ENCODE results near the gene RALY.

The RALY gene

DNA sequence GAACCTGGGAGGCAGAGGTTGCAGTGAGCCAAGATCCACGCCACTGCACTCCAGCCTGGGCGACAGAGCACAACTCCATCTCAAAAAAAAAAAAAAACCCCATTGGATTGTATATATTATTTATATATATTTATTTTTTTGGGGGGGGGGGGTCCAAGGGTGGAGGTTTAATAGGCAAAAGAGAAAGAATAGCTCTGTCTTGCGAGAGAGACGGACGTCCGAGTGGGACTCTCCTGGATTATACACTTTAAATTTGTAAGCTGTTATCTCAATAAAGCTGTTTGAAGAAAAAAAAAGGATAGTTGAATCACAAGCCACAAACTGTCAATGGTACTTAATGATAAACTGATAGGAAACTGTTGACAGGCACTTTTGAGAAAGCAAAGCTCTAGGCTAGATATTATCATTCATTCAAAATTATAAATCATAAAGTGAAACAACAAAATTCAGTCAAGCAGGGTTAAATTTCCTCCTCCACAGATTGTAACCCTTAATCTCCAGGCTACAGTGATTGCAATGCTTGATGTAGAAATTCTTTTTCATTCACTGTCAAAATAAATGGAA is 98.0 kb downstream of the RALY start:
- no peak for TF ChIP-seq ESRRG (CRISPR knock-in tag; IDR thresholded peaks at IDR 0.05)
- TF ChIP-seq, protein P1, sequence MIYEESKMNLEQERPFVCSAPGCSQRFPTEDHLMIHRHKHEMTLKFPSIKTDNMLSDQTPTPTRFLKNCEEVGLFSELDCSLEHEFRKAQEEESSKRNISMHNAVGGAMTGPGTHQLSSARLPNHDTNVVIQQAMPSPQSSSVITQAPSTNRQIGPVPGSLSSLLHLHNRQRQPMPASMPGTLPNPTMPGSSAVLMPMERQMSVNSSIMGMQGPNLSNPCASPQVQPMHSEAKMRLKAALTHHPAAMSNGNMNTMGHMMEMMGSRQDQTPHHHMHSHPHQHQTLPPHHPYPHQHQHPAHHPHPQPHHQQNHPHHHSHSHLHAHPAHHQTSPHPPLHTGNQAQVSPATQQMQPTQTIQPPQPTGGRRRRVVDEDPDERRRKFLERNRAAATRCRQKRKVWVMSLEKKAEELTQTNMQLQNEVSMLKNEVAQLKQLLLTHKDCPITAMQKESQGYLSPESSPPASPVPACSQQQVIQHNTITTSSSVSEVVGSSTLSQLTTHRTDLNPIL (CRISPR knock-in tag; IDR thresholded peaks at IDR 0.05; ENCODE audit: low read depth) = no peak
- no peak for TF ChIP-seq ZFP30 (CRISPR knock-in tag; IDR thresholded peaks at IDR 0.05)
- TF ChIP-seq ZC3H10 (CRISPR knock-in tag; IDR thresholded peaks at IDR 0.05) = no peak
- TF ChIP-seq GLIS3 (CRISPR knock-in tag; IDR thresholded peaks at IDR 0.05) = no peak
- no peak for TF ChIP-seq ZFP3 (CRISPR knock-in tag; IDR thresholded peaks at IDR 0.05)
- TF ChIP-seq, protein P2, sequence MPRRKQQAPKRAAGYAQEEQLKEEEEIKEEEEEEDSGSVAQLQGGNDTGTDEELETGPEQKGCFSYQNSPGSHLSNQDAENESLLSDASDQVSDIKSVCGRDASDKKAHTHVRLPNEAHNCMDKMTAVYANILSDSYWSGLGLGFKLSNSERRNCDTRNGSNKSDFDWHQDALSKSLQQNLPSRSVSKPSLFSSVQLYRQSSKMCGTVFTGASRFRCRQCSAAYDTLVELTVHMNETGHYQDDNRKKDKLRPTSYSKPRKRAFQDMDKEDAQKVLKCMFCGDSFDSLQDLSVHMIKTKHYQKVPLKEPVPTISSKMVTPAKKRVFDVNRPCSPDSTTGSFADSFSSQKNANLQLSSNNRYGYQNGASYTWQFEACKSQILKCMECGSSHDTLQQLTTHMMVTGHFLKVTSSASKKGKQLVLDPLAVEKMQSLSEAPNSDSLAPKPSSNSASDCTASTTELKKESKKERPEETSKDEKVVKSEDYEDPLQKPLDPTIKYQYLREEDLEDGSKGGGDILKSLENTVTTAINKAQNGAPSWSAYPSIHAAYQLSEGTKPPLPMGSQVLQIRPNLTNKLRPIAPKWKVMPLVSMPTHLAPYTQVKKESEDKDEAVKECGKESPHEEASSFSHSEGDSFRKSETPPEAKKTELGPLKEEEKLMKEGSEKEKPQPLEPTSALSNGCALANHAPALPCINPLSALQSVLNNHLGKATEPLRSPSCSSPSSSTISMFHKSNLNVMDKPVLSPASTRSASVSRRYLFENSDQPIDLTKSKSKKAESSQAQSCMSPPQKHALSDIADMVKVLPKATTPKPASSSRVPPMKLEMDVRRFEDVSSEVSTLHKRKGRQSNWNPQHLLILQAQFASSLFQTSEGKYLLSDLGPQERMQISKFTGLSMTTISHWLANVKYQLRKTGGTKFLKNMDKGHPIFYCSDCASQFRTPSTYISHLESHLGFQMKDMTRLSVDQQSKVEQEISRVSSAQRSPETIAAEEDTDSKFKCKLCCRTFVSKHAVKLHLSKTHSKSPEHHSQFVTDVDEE (CRISPR knock-in tag; IDR thresholded peaks at IDR 0.05) = no peak
- no peak for TF ChIP-seq CSDC2 (CRISPR knock-in tag; IDR thresholded peaks at IDR 0.05)
- TF ChIP-seq PPARA (CRISPR knock-in tag; IDR thresholded peaks at IDR 0.05; ENCODE audit: borderline replicate concordance) = no peak
- no peak for TF ChIP-seq RARB (CRISPR knock-in tag; IDR thresholded peaks at IDR 0.05)
- TF ChIP-seq, protein P3, sequence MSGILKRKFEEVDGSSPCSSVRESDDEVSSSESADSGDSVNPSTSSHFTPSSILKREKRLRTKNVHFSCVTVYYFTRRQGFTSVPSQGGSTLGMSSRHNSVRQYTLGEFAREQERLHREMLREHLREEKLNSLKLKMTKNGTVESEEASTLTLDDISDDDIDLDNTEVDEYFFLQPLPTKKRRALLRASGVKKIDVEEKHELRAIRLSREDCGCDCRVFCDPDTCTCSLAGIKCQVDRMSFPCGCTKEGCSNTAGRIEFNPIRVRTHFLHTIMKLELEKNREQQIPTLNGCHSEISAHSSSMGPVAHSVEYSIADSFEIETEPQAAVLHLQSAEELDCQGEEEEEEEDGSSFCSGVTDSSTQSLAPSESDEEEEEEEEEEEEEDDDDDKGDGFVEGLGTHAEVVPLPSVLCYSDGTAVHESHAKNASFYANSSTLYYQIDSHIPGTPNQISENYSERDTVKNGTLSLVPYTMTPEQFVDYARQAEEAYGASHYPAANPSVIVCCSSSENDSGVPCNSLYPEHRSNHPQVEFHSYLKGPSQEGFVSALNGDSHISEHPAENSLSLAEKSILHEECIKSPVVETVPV (CRISPR knock-in tag; IDR thresholded peaks at IDR 0.05) = no peak
- ATAC-seq = no peak

DNA sequence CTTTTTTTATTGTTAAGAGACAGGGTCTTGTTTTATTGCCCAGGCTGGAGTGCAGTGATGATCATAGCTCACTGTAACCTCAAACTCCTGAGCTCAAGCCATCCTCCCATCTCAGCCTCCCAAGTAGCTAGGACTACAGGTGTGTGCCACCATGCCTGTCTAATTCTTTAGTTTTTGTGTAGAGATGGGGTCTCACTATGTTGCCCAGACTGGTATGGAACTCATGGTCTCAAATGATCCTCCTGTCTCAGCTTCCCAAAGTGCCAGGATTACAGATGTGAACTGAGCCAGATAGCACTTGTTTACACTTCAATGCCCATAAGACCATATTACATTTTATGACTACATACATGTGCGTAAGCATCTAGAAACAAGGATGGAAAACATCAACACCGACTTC is 100.2 kb downstream of the RALY start:
- no peak for ATAC-seq
- TF ChIP-seq, protein P3 (CRISPR knock-in tag; IDR thresholded peaks at IDR 0.05) = no peak

DNA sequence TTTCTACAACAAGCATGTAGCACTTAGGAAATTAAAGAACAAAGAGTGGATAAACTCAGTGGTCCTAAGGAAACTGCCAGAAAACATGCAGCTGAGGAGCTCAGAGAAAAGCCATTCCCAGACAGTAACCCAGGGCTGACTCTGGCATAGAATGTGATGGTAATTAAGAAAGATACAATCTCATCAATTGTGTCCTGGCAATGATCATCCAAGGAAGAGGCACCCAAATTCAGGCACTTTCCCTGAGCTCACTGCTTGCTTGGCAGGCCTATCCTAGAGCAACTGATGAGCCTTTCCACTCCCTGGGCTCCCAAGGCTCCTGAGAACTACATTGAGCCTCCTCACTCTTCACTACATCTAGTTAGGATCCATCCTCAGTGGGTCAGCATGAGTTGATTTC is 102.1 kb downstream of the RALY start:
- TF ChIP-seq RARB (CRISPR knock-in tag; IDR thresholded peaks at IDR 0.05) (no peak), GLIS3 (CRISPR knock-in tag; IDR thresholded peaks at IDR 0.05) (no peak), ZNF8 (CRISPR knock-in tag; IDR thresholded peaks at IDR 0.05) (no peak), ZNF565 (CRISPR knock-in tag; conservative IDR thresholded peaks at IDR 0.05; ENCODE audit: low read depth) (no peak), ZNF70 (CRISPR knock-in tag; IDR thresholded peaks at IDR 0.05) (no peak), ARNTL (CRISPR knock-in tag; IDR thresholded peaks at IDR 0.05; ENCODE audit: borderline replicate concordance, low read depth) (no peak), BACH2 (CRISPR knock-in tag; IDR thresholded peaks at IDR 0.05; ENCODE audit: borderline replicate concordance) (no peak), PPARA (CRISPR knock-in tag; IDR thresholded peaks at IDR 0.05; ENCODE audit: borderline replicate concordance) (no peak), SNAI2 (CRISPR knock-in tag; IDR thresholded peaks at IDR 0.05) (no peak), OSR1 (CRISPR knock-in tag; IDR thresholded peaks at IDR 0.05) (no peak)
- TF ChIP-seq, protein P4, sequence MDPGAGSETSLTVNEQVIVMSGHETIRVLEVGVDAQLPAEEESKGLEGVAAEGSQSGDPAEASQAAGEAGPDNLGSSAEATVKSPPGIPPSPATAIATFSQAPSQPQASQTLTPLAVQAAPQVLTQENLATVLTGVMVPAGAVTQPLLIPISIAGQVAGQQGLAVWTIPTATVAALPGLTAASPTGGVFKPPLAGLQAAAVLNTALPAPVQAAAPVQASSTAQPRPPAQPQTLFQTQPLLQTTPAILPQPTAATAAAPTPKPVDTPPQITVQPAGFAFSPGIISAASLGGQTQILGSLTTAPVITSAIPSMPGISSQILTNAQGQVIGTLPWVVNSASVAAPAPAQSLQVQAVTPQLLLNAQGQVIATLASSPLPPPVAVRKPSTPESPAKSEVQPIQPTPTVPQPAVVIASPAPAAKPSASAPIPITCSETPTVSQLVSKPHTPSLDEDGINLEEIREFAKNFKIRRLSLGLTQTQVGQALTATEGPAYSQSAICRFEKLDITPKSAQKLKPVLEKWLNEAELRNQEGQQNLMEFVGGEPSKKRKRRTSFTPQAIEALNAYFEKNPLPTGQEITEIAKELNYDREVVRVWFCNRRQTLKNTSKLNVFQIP (CRISPR knock-in tag; IDR thresholded peaks at IDR 0.05; ENCODE audit: borderline replicate concordance, low read depth) = no peak
- TF ChIP-seq, protein P5, sequence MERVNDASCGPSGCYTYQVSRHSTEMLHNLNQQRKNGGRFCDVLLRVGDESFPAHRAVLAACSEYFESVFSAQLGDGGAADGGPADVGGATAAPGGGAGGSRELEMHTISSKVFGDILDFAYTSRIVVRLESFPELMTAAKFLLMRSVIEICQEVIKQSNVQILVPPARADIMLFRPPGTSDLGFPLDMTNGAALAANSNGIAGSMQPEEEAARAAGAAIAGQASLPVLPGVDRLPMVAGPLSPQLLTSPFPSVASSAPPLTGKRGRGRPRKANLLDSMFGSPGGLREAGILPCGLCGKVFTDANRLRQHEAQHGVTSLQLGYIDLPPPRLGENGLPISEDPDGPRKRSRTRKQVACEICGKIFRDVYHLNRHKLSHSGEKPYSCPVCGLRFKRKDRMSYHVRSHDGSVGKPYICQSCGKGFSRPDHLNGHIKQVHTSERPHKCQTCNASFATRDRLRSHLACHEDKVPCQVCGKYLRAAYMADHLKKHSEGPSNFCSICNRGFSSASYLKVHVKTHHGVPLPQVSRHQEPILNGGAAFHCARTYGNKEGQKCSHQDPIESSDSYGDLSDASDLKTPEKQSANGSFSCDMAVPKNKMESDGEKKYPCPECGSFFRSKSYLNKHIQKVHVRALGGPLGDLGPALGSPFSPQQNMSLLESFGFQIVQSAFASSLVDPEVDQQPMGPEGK (CRISPR knock-in tag; IDR thresholded peaks at IDR 0.05; ENCODE audit: borderline replicate concordance) = no peak
- TF ChIP-seq, protein P1 (CRISPR knock-in tag; IDR thresholded peaks at IDR 0.05; ENCODE audit: low read depth) = no peak
- ATAC-seq = no peak
